GM21526 (cell line): ENCODE results near the gene ZBTB24.

Source experiments
- ATAC-seq: cut with Tn5 transposase; IDR thresholded peaks from one replicate; pipeline ENCODE4 v1.9.1; 2021; ENCODE audit warnings: moderate library complexity; ENCODE audit not compliant: unreplicated experiment, low FRiP score

The ZBTB24 gene

GRCh38 chr6:109434456-109434855, 48.6 kb downstream of the ZBTB24 start:
- ATAC-seq = no peak

GRCh38 chr6:109429496-109429895, 53.5 kb downstream of the ZBTB24 start:
- ATAC-seq = no peak

GRCh38 chr6:109428889-109429477, 54.0 kb downstream of the ZBTB24 start:
- ATAC-seq = no peak

- ATAC-seq = no peak
Observed at GRCh38 chr6:109424946-109425345, 58.1 kb downstream of the ZBTB24 start.

GRCh38 chr6:109421184-109421583, 61.8 kb downstream of the ZBTB24 start:
- no peak for ATAC-seq

GRCh38 chr6:109420751-109421150, 62.3 kb downstream of the ZBTB24 start:
- no peak for ATAC-seq

- ATAC-seq = no peak
Observed at GRCh38 chr6:109417646-109418045, 65.4 kb downstream of the ZBTB24 start.
